Glutamatergic neuron (in vitro differentiated cells): ENCODE results near the gene ABITRAM. TPM values are rescaled to one million over a fixed set of nuclear protein-coding genes. Genes with fewer than 3 reads are reported as not detected.
A peak's percentile ranks its signal among the peaks of the same experiment; 100 is the strongest.

ENCODE experiments used
- DNase-seq: peaks from one replicate; pipeline ENCODE4 v3.0.0; 2022
- H3K27ac Mint-ChIP-seq: one replicate; pipeline ENCODE4 v1.8.0; 2020; ENCODE audit warnings: mild to moderate bottlenecking, mixed read lengths, inconsistent platforms; ENCODE audit not compliant: unreplicated experiment
- H3K27me3 Mint-ChIP-seq: one replicate; pipeline ENCODE4 v1.8.0; 2020; ENCODE audit warnings: mild to moderate bottlenecking, moderate library complexity, mixed read lengths, inconsistent platforms; ENCODE audit not compliant: unreplicated experiment
- H3K36me3 Mint-ChIP-seq: one replicate; pipeline ENCODE4 v1.8.0; 2020; ENCODE audit warnings: mild to moderate bottlenecking, mixed read lengths, inconsistent platforms; ENCODE audit not compliant: unreplicated experiment
- H3K4me1 Mint-ChIP-seq: one replicate; pipeline ENCODE4 v1.8.0; 2020; ENCODE audit warnings: mild to moderate bottlenecking, low read depth, mixed read lengths, inconsistent platforms; ENCODE audit not compliant: unreplicated experiment
- H3K4me3 Mint-ChIP-seq: one replicate; pipeline ENCODE4 v1.8.0; 2020; ENCODE audit warnings: mild to moderate bottlenecking, mixed read lengths, inconsistent platforms; ENCODE audit not compliant: unreplicated experiment
- H3K9me3 Mint-ChIP-seq: one replicate; pipeline ENCODE4 v1.8.0; 2020; ENCODE audit warnings: mild to moderate bottlenecking, moderate library complexity, mixed read lengths, inconsistent platforms; ENCODE audit not compliant: unreplicated experiment
- CTCF ChIP-seq: fragments of 200-600 bp; sonication (generic); IDR thresholded peaks from one replicate; pipeline ENCODE4 v1.5.0; 2021; ENCODE audit not compliant: partially characterized antibody, unreplicated experiment
- total RNA-seq: library from RNA; stranded (reverse); fragmentation: NEBNext Ultra II Directional; extraction: Animal tissue kit (Norgen Biotek cat#: 25700); gene quantifications from one replicate; pipeline ENCODE4 v1.2.1, GENCODE V29; 2021; ENCODE audit not compliant: unreplicated experiment

Gene ABITRAM
- total RNA-seq, 1 donor from 2014 or later = 5.5 TPM

GRCh38 chr9:108951578-108951977, 17.4 kb downstream of the ABITRAM start:
- Mint-ChIP-seq H3K4me3 (no peak overlapping the region), H3K4me1 (no peaks in the 10 kb centered on the region), H3K27ac (no peak overlapping the region), H3K9me3 (peaks cover 2% of the 10 kb centered on the region), H3K27me3 (no peaks in the 10 kb centered on the region), H3K36me3 (no peaks in the 10 kb centered on the region)
- DNase-seq = no peak
- no peak for TF ChIP-seq CTCF

- Mint-ChIP-seq H3K4me1 (no peaks in the 10 kb centered on the region), H3K27ac (no peak overlapping the region), H3K36me3 (no peaks in the 10 kb centered on the region), H3K9me3 (no peaks in the 10 kb centered on the region), H3K4me3 (no peak overlapping the region), H3K27me3 (no peaks in the 10 kb centered on the region)
- TF ChIP-seq CTCF = peak; percentile 71
- DNase-seq = no peak
These were observed 19.9 kb downstream of the ABITRAM start for GRCh38 chr9:108953983-108954574.

- H3K4me1 Mint-ChIP-seq = peaks cover 2% of the 10 kb centered on the region
- H3K27me3 Mint-ChIP-seq = no peaks in the 10 kb centered on the region
- H3K4me3 Mint-ChIP-seq = no peak overlapping the region
- no peak overlapping the region for H3K27ac Mint-ChIP-seq
- H3K9me3 Mint-ChIP-seq = no peaks in the 10 kb centered on the region
- TF ChIP-seq CTCF = no peak
- no peaks in the 10 kb centered on the region for H3K36me3 Mint-ChIP-seq
- DNase-seq = no peak
These were observed 21.9 kb downstream of the ABITRAM start for GRCh38 chr9:108956022-108956630.

- DNase-seq = no peak
- TF ChIP-seq CTCF = no peak
- H3K27ac Mint-ChIP-seq = no peak overlapping the region
- peaks cover 2% of the 10 kb centered on the region for H3K4me1 Mint-ChIP-seq
- H3K27me3 Mint-ChIP-seq = no peaks in the 10 kb centered on the region
- H3K9me3 Mint-ChIP-seq = no peaks in the 10 kb centered on the region
- no peaks in the 10 kb centered on the region for H3K36me3 Mint-ChIP-seq
- no peak overlapping the region for H3K4me3 Mint-ChIP-seq
These were observed 22.4 kb downstream of the ABITRAM start for GRCh38 chr9:108956631-108957026.

GRCh38 chr9:108960331-108960730, 26.1 kb downstream of the ABITRAM start:
- Mint-ChIP-seq H3K4me1 (peaks cover 2% of the 10 kb centered on the region), H3K9me3 (no peaks in the 10 kb centered on the region), H3K4me3 (no peak overlapping the region), H3K27me3 (no peaks in the 10 kb centered on the region), H3K36me3 (no peaks in the 10 kb centered on the region), H3K27ac (no peak overlapping the region)
- no peak for DNase-seq
- TF ChIP-seq CTCF = no peak
